Superior temporal gyrus (tissue), 1 donor: Measurements from ENCODE around the gene WASF2.
A peak's percentile ranks its signal among the peaks of the same experiment; 100 is the strongest.
"Not testable (repeated sequence)": the region's sequence is repeated elsewhere in the genome, so short reads cannot be mapped to it uniquely, and the experiment has no call there.

Source experiments
- DNase-seq: peaks from one replicate; pipeline ENCODE4 v3.0.0-alpha.2; 2016; ENCODE audit errors: extremely low spot score

WASF2 gene

GRCh38 chr1:27521861-27522431 lies 32.0 kb upstream of the WASF2 start:
- peak; percentile 63 for DNase-seq

- no peak for DNase-seq
These were observed 31.4 kb upstream of the WASF2 start for GRCh38 chr1:27521336-27521831.

GRCh38 chr1:27520651-27521050 lies 30.7 kb upstream of the WASF2 start:
- DNase-seq = peak; percentile 77

- no peak for DNase-seq
These were observed 29.6 kb upstream of the WASF2 start for GRCh38 chr1:27519331-27520258.

- DNase-seq = no peak
These were observed 28.8 kb upstream of the WASF2 start for GRCh38 chr1:27518808-27519207.

- DNase-seq = peak; percentile 3
These were observed 28.1 kb upstream of the WASF2 start for GRCh38 chr1:27517907-27518718.

GRCh38 chr1:27517301-27517700 lies 27.3 kb upstream of the WASF2 start:
- peak; percentile 1 for DNase-seq

GRCh38 chr1:27515626-27516025 lies 25.7 kb upstream of the WASF2 start:
- DNase-seq = no peak

GRCh38 chr1:27513958-27514357 lies 24.0 kb upstream of the WASF2 start:
- no peak for DNase-seq

GRCh38 chr1:27513528-27513927 lies 23.6 kb upstream of the WASF2 start:
- DNase-seq = no peak

- DNase-seq = no peak
These were observed 19.4 kb upstream of the WASF2 start for GRCh38 chr1:27509127-27510080.

GRCh38 chr1:27507960-27508665 lies 18.1 kb upstream of the WASF2 start:
- no peak for DNase-seq

GRCh38 chr1:27506703-27507102 lies 16.7 kb upstream of the WASF2 start:
- DNase-seq = no peak

GRCh38 chr1:27505420-27505680 lies 15.4 kb upstream of the WASF2 start:
- DNase-seq = no peak

- DNase-seq = peak; percentile 94
These were observed 14.8 kb upstream of the WASF2 start for GRCh38 chr1:27504588-27505419.

GRCh38 chr1:27503844-27504587 lies 14.0 kb upstream of the WASF2 start:
- DNase-seq = no peak

- no peak for DNase-seq
These were observed 13.1 kb upstream of the WASF2 start for GRCh38 chr1:27503033-27503432.

GRCh38 chr1:27501159-27501558 lies 11.2 kb upstream of the WASF2 start:
- not testable (repeated sequence) for DNase-seq

- DNase-seq = no peak
These were observed 9.2 kb upstream of the WASF2 start for GRCh38 chr1:27499142-27499541.
